ENCODE data around the gene INPP1.

DNA sequence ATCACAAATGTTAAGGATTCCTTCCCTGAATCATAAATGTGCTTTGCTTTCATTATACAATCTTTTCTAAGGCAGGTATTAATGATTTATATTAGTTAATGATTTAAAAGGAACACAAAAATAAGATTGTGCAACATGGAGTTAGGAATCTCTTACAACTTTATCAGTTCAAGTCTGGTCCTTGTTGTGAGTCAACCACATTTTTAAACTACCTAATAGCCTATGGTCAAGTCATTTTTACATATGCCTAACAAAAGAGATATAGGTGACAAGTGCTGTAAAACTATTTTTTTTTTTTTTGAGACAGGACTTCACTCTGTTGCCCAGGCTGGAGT, 8.2 kb upstream of the INPP1 start:
- no peak for TF ChIP-seq RNF2 (IDR thresholded peaks at IDR 0.05; ENCODE audit: borderline replicate concordance, low read depth, low read length, missing control alignments, poor library complexity, severe bottlenecking)
- no peak for TF ChIP-seq EP300 (IDR thresholded peaks at IDR 0.05; ENCODE audit: borderline replicate concordance in 1 of 2, low read depth in 2 of 2, low read length in 2 of 2)
- no peak for TF ChIP-seq CTCF (IDR thresholded peaks at IDR 0.05; ENCODE audit: control extremely low read depth in 1 of 3, insufficient read depth in 1 of 3, low read depth in 1 of 3, low read length in 3 of 3)

Measured in H1 (cell line).